Astrocyte of the spinal cord (primary cell): ENCODE measurements around the gene MCEE.

Experiments
- DNase-seq: peaks from one replicate; pipeline ENCODE4 v3.0.0; 2011; ENCODE audit warnings: low read depth, low spot score
- H3K4me3 ChIP-seq: 2 replicates; pipeline ENCODE4 v1.5.1; 2011; ENCODE audit warnings: low read depth, mild to moderate bottlenecking, low read length, moderate library complexity
- in situ Hi-C: cut with HindIII; loops from 2 replicates; pipeline ENCODE4 v1.10.0; 2017; ENCODE audit warnings: low sequenced_read_pairs
- TF ChIP-seq, protein P1 (sequence below): IDR thresholded peaks from 2 replicates; pipeline ENCODE4 v1.5.1; 2012; ENCODE audit warnings: low read depth, mild to moderate bottlenecking, low read length, inconsistent platforms

MCEE gene

DNA sequence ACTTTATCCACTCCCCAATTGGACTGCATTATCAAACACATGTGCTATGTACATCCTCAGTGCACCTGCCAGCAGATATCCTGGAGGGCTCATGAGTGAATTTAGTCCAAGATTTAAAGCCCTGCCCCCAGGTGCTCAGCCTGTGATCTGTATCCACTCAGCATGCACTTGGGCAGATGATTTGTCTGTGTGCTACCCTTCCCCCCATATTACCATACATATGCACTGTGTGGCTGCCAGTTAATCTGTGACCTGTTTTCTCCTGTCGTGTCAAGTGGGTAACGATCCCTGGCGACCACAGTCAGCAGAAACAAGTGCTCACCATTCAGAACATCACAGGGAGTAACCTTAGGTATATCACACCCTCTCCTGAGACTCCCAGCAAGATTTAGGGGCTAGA, 51.4 kb downstream of the MCEE start:
- H3K4me3 ChIP-seq, result no peak overlapping the region
- DNase-seq, result no peak
- in situ Hi-C loops, result no loop called here
- TF ChIP-seq, protein P1, sequence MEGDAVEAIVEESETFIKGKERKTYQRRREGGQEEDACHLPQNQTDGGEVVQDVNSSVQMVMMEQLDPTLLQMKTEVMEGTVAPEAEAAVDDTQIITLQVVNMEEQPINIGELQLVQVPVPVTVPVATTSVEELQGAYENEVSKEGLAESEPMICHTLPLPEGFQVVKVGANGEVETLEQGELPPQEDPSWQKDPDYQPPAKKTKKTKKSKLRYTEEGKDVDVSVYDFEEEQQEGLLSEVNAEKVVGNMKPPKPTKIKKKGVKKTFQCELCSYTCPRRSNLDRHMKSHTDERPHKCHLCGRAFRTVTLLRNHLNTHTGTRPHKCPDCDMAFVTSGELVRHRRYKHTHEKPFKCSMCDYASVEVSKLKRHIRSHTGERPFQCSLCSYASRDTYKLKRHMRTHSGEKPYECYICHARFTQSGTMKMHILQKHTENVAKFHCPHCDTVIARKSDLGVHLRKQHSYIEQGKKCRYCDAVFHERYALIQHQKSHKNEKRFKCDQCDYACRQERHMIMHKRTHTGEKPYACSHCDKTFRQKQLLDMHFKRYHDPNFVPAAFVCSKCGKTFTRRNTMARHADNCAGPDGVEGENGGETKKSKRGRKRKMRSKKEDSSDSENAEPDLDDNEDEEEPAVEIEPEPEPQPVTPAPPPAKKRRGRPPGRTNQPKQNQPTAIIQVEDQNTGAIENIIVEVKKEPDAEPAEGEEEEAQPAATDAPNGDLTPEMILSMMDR, result no peak

- in situ Hi-C loops, result no loop called here
- no peak overlapping the region for H3K4me3 ChIP-seq
- DNase-seq, result no peak
- TF ChIP-seq, protein P1, result no peak
These were observed 55.1 kb downstream of the MCEE start for GRCh38 chr2:71074893-71075395.

DNA sequence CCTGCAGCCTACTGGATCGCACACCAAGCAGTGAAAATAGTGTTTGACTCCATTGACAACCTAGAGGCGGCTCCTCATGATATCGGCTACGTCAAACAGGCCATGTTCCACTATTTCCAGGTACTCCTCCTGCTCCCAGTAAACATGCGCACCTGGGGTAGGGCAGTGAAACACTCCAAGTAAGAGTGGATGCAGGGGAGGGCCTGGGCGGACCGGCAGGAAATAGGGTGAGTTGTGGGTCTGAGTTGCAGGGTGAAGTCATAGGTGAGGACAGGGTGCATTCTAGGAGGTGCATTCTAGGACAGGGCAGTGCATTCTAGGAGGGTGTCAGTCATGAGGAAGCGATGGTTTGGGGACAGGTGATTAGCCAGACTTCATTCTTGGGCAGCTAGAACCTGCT, 56.6 kb downstream of the MCEE start:
- H3K4me3 ChIP-seq, result no peak overlapping the region
- TF ChIP-seq, protein P1, result no peak
- DNase-seq, result no peak
- in situ Hi-C loops, result no loop called here

GRCh38 chr2:71072492-71072891, 57.5 kb downstream of the MCEE start:
- TF ChIP-seq, protein P1, result no peak
- in situ Hi-C loops, result no loop called here
- DNase-seq, result no peak
- H3K4me3 ChIP-seq, result no peak overlapping the region

- no peak overlapping the region for H3K4me3 ChIP-seq
- in situ Hi-C loops, result no loop called here
- no peak for DNase-seq
These were observed 58.2 kb downstream of the MCEE start for GRCh38 chr2:71071681-71072398.

DNA sequence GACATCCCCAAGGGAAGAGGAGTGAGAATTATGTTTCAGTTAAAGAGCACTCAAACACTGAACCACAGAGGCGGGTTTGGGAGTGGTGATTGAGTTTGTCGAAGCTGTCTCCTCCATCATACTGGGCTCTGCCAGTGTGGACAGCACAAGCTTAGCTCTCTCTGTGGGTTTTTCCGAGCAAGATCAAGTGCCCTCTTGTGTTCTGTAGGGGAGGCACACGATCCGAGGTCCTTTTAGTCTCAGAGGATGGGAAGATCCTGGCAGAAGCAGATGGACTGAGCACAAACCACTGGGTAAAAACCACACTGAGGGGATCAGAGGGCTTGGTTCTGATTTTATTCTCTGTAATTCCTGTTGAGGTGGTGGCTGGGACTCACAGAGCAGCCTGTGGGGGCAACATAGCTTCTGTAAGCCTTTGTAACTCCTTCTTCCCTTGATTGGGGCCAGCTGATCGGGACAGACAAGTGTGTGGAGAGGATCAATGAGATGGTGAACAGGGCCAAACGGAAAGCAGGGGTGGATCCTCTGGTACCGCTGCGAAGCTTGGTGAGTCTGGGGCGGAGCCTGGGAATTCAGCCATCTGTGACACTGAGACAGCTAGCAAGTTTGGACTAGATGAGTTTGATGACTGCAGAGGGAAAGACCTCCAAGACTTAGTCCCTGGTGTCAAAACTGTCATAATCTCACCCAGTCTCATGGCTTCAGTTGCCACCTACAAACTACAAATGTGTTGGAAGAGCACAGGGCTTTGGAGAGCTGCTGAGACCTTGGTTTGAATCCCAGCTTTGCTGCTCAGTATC, 59.5 kb downstream of the MCEE start:
- peak; percentile 22 for DNase-seq
- no peak overlapping the region for H3K4me3 ChIP-seq
- in situ Hi-C loops, result no loop called here
- TF ChIP-seq, protein P1, result peak; percentile 45

More at GRCh38 chr2:71071681-71072398, 58.2 kb downstream of the MCEE start:
- TF ChIP-seq, protein P1, result no peak
